ENCODE data around the gene DLG5.

The DLG5 gene

DNA sequence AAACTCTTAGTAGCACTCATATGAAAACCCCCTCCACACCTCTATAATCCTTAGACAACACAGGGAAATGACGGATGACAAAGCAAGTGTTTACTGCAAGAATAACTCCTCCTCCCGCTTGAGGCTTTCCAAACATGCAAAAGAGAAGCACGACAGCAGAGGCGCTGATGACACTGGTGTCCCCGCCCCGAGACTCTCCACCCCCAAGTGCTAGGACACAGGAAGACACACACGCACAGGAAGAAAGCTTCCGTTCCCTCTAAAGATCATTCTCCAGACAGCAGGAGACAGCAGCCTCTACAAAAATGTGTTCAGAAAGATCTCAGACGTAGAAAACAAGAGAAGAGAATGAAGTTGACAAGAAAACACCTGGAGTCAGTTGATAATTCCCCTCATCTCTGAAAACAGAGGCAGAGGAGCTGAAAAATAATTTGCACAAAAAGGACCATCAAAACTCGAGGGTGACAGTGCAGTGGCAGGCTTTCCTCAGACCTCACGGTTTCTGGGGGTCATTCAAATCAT lies 90.2 kb downstream of the DLG5 start:
- Histone ChIP-seq H3K9ac (ENCODE audit: low read length) (no peak overlapping the region), H3K4me1 (ENCODE audit: control insufficient read depth, insufficient read depth, low read length) (peaks cover 4% of the 10 kb centered on the region), H3K27me3 (replicated peaks; ENCODE audit: control insufficient read depth, insufficient read depth, low read length) (no peaks in the 10 kb centered on the region), H3K9me3 (ENCODE audit: control insufficient read depth, low read length) (no peaks in the 10 kb centered on the region), H3K36me3 (ENCODE audit: control insufficient read depth, insufficient read depth, low read length, severe bottlenecking) (peaks cover 72% of the 10 kb centered on the region), H3K4me3 (ENCODE audit: low read length) (no peak overlapping the region)
- no peak for DNase-seq (ENCODE audit: low read depth)

DNA sequence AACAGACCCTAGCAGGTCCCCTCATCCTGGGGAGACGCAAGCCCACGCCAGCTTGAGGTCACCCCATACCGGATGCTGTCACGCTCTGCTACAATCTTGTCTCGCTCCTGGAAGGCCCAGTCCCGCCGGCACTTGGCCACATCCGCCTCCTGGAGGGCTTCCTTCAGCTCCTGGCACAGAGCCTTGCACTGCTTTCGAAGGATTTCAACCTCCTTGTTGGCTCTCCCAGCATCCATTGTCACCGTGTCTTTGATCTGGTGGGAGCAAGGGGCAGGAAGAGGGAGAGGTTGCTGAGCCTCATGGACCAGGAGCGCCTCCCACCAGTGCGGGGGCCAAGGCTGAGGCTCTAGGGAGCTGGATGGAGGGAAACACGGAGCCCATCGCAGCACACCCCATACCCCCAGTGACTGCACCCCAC lies 90.9 kb downstream of the DLG5 start:
- H3K36me3 ChIP-seq (ENCODE audit: control insufficient read depth, insufficient read depth, low read length, severe bottlenecking) = peaks cover 72% of the 10 kb centered on the region

GRCh38 chr10:77834943-77835668 lies 91.4 kb downstream of the DLG5 start:
- Histone ChIP-seq H3K36me3 (ENCODE audit: control insufficient read depth, insufficient read depth, low read length, severe bottlenecking) (peaks cover 74% of the 10 kb centered on the region), H3K4me1 (ENCODE audit: control insufficient read depth, insufficient read depth, low read length) (peaks cover 4% of the 10 kb centered on the region), H3K9ac (ENCODE audit: low read length) (no peak overlapping the region), H3K4me3 (ENCODE audit: low read length) (no peak overlapping the region), H3K9me3 (ENCODE audit: control insufficient read depth, low read length) (no peaks in the 10 kb centered on the region), H3K27me3 (replicated peaks; ENCODE audit: control insufficient read depth, insufficient read depth, low read length) (no peaks in the 10 kb centered on the region)
- no peak for DNase-seq (ENCODE audit: low read depth)

More for the DNA sequence above, 90.9 kb downstream of the DLG5 start:
- Histone ChIP-seq H3K9me3 (ENCODE audit: control insufficient read depth, low read length) (no peaks in the 10 kb centered on the region), H3K4me1 (ENCODE audit: control insufficient read depth, insufficient read depth, low read length) (peaks cover 4% of the 10 kb centered on the region), H3K27me3 (replicated peaks; ENCODE audit: control insufficient read depth, insufficient read depth, low read length) (no peaks in the 10 kb centered on the region), H3K9ac (ENCODE audit: low read length) (no peak overlapping the region), H3K4me3 (ENCODE audit: low read length) (no peak overlapping the region)
- no peak for DNase-seq (ENCODE audit: low read depth)

DNA sequence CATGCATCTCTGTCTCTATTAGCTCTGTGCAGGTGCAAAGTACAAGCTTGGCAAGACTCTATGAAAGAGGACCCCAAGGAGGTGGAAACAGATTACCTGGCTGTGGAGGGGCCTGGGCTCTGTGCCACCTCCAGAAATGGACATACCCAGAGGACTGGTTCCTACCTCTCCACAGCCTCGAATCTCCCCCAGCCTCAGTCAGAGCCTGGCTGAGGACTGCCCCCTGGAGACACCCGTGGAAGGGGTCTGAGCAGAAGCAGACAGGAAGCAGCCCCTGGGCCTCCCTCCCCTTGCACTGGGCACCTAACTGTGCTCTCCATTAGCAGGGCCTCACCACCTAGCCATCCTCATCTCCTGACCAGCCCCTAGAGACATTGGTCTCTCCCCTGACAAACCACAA lies 92.0 kb downstream of the DLG5 start:
- Histone ChIP-seq H3K9me3 (ENCODE audit: control insufficient read depth, low read length) (no peaks in the 10 kb centered on the region), H3K27me3 (replicated peaks; ENCODE audit: control insufficient read depth, insufficient read depth, low read length) (no peaks in the 10 kb centered on the region), H3K9ac (ENCODE audit: low read length) (no peak overlapping the region), H3K4me1 (ENCODE audit: control insufficient read depth, insufficient read depth, low read length) (peaks cover 4% of the 10 kb centered on the region), H3K36me3 (ENCODE audit: control insufficient read depth, insufficient read depth, low read length, severe bottlenecking) (peaks cover 80% of the 10 kb centered on the region), H3K4me3 (ENCODE audit: low read length) (no peak overlapping the region)
- DNase-seq (ENCODE audit: low read depth) = no peak

DNA sequence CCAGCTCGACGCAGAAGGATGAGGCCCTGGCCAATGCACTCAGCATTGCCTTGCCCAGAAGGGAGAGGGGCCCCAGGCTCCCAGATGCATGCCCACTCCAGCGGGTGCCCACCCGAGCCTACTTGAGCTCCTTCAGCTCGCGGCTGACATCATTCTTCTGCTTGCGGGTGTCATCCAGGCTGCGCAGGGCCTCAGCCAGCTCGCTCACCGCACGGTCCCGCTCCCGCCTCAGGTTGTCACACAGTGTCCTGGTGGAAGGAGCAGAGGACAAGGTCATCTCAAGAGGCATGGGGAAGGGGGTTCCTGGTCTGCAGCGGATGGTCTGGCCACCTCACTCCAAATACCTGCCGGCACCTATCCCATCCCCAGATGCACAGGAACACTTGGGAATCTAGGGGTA lies 92.8 kb downstream of the DLG5 start:
- no peak overlapping the region for H3K9ac ChIP-seq (ENCODE audit: low read length)
- peaks cover 4% of the 10 kb centered on the region for H3K4me1 ChIP-seq (ENCODE audit: control insufficient read depth, insufficient read depth, low read length)
- H3K4me3 ChIP-seq (ENCODE audit: low read length) = no peak overlapping the region
- no peaks in the 10 kb centered on the region for H3K27me3 ChIP-seq (replicated peaks; ENCODE audit: control insufficient read depth, insufficient read depth, low read length)
- no peaks in the 10 kb centered on the region for H3K9me3 ChIP-seq (ENCODE audit: control insufficient read depth, low read length)
- peaks cover 87% of the 10 kb centered on the region for H3K36me3 ChIP-seq (ENCODE audit: control insufficient read depth, insufficient read depth, low read length, severe bottlenecking)
- no peak for DNase-seq (ENCODE audit: low read depth)

DNA sequence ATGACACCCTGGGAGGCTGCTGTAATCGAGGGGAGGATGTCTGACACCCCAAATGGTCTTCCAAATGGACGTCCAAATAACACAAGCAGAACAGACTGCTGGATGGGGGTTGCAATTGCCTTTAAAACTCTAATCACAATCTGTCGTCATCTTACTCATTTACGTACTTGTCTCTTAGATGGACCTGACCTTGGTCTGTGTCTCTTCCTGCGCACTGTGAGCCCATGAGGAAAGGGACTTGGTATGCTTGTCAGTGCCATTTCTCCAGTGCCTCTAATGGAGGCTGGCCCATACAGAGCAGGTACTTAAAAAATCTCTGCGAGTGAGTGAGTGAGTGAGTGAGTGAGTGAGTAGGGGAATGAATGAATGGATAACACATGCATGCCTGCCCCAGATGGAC lies 93.3 kb downstream of the DLG5 start:
- DNase-seq (ENCODE audit: low read depth) = no peak
- Histone ChIP-seq H3K27me3 (replicated peaks; ENCODE audit: control insufficient read depth, insufficient read depth, low read length) (no peaks in the 10 kb centered on the region), H3K9ac (ENCODE audit: low read length) (no peak overlapping the region), H3K4me3 (ENCODE audit: low read length) (no peak overlapping the region), H3K36me3 (ENCODE audit: control insufficient read depth, insufficient read depth, low read length, severe bottlenecking) (peaks cover 88% of the 10 kb centered on the region), H3K4me1 (ENCODE audit: control insufficient read depth, insufficient read depth, low read length) (peaks cover 4% of the 10 kb centered on the region), H3K9me3 (ENCODE audit: control insufficient read depth, low read length) (no peaks in the 10 kb centered on the region)

GRCh38 chr10:77832238-77832637 lies 94.3 kb downstream of the DLG5 start:
- H3K4me1 ChIP-seq (ENCODE audit: control insufficient read depth, insufficient read depth, low read length) = peaks cover 4% of the 10 kb centered on the region
- peaks cover 87% of the 10 kb centered on the region for H3K36me3 ChIP-seq (ENCODE audit: control insufficient read depth, insufficient read depth, low read length, severe bottlenecking)
- no peak for DNase-seq (ENCODE audit: low read depth)
- no peak overlapping the region for H3K9ac ChIP-seq (ENCODE audit: low read length)
- no peaks in the 10 kb centered on the region for H3K9me3 ChIP-seq (ENCODE audit: control insufficient read depth, low read length)
- H3K4me3 ChIP-seq (ENCODE audit: low read length) = no peak overlapping the region
- H3K27me3 ChIP-seq (replicated peaks; ENCODE audit: control insufficient read depth, insufficient read depth, low read length) = no peaks in the 10 kb centered on the region

DNA sequence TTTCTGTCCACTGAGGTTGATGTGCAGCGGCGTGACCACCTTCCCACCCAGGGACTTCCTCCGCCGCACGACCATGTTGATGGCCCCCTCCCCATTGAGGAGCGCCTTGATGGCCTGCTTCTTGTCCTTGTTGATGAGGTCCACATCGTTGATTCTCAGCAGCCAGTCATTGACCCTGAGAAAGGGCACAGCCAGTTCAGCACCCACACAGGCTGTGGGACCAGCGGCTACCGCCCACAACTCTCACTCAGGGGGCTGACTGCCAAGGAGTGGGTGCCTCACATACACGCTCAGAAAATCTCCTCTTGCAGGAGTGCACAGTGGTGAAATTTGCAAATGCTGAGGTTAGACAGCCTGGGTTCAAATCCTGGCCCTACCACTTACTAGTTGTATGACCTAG lies 97.2 kb downstream of the DLG5 start:
- H3K36me3 ChIP-seq (ENCODE audit: control insufficient read depth, insufficient read depth, low read length, severe bottlenecking) = peaks cover 78% of the 10 kb centered on the region
- H3K4me1 ChIP-seq (ENCODE audit: control insufficient read depth, insufficient read depth, low read length) = no peaks in the 10 kb centered on the region
- H3K9ac ChIP-seq (ENCODE audit: low read length) = no peak overlapping the region
- no peaks in the 10 kb centered on the region for H3K27me3 ChIP-seq (replicated peaks; ENCODE audit: control insufficient read depth, insufficient read depth, low read length)
- H3K4me3 ChIP-seq (ENCODE audit: low read length) = no peak overlapping the region
- no peak for DNase-seq (ENCODE audit: low read depth)
- no peaks in the 10 kb centered on the region for H3K9me3 ChIP-seq (ENCODE audit: control insufficient read depth, low read length)

- Histone ChIP-seq H3K27me3 (replicated peaks; ENCODE audit: control insufficient read depth, insufficient read depth, low read length) (no peaks in the 10 kb centered on the region), H3K4me3 (ENCODE audit: low read length) (no peak overlapping the region), H3K9ac (ENCODE audit: low read length) (no peak overlapping the region), H3K36me3 (ENCODE audit: control insufficient read depth, insufficient read depth, low read length, severe bottlenecking) (peaks cover 76% of the 10 kb centered on the region), H3K4me1 (ENCODE audit: control insufficient read depth, insufficient read depth, low read length) (no peaks in the 10 kb centered on the region), H3K9me3 (ENCODE audit: control insufficient read depth, low read length) (no peaks in the 10 kb centered on the region)
- DNase-seq (ENCODE audit: low read depth) = no peak
Observed at GRCh38 chr10:77828377-77828776, 98.2 kb downstream of the DLG5 start.

GRCh38 chr10:77827366-77827765 lies 99.2 kb downstream of the DLG5 start:
- Histone ChIP-seq H3K4me3 (ENCODE audit: low read length) (no peak overlapping the region), H3K27me3 (replicated peaks; ENCODE audit: control insufficient read depth, insufficient read depth, low read length) (no peaks in the 10 kb centered on the region), H3K36me3 (ENCODE audit: control insufficient read depth, insufficient read depth, low read length, severe bottlenecking) (peaks cover 66% of the 10 kb centered on the region), H3K4me1 (ENCODE audit: control insufficient read depth, insufficient read depth, low read length) (no peaks in the 10 kb centered on the region), H3K9me3 (ENCODE audit: control insufficient read depth, low read length) (no peaks in the 10 kb centered on the region), H3K9ac (ENCODE audit: low read length) (no peak overlapping the region)
- DNase-seq (ENCODE audit: low read depth) = no peak

GRCh38 chr10:77825965-77826364 lies 100.6 kb downstream of the DLG5 start:
- Histone ChIP-seq H3K36me3 (ENCODE audit: control insufficient read depth, insufficient read depth, low read length, severe bottlenecking) (peaks cover 64% of the 10 kb centered on the region), H3K4me1 (ENCODE audit: control insufficient read depth, insufficient read depth, low read length) (no peaks in the 10 kb centered on the region), H3K4me3 (ENCODE audit: low read length) (no peak overlapping the region), H3K9ac (ENCODE audit: low read length) (no peak overlapping the region), H3K27me3 (replicated peaks; ENCODE audit: control insufficient read depth, insufficient read depth, low read length) (no peaks in the 10 kb centered on the region), H3K9me3 (ENCODE audit: control insufficient read depth, low read length) (no peaks in the 10 kb centered on the region)
- no peak for DNase-seq (ENCODE audit: low read depth)

DNA sequence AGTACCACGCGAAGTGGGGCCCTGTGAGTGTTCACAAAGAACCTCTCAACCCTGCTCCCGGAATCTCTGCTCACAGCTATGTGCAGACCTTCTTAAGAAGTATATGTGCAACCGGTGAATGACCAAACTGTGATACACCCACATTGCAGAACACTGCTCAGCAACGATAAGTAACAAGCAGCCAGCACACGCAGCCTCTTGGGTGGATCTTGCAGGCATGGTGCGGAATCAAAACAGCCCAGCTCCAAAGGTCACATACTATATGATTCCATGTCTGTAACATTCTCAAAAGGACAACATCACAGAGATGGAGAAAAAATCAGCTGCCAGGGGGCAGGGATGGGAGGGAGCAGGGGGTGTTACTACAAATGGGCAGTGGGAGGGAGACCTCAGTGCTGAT lies 101.6 kb downstream of the DLG5 start:
- no peak for DNase-seq (ENCODE audit: low read depth)
- Histone ChIP-seq H3K4me3 (ENCODE audit: low read length) (no peak overlapping the region), H3K4me1 (ENCODE audit: control insufficient read depth, insufficient read depth, low read length) (no peaks in the 10 kb centered on the region), H3K9me3 (ENCODE audit: control insufficient read depth, low read length) (no peaks in the 10 kb centered on the region), H3K9ac (ENCODE audit: low read length) (no peak overlapping the region), H3K27me3 (replicated peaks; ENCODE audit: control insufficient read depth, insufficient read depth, low read length) (no peaks in the 10 kb centered on the region), H3K36me3 (ENCODE audit: control insufficient read depth, insufficient read depth, low read length, severe bottlenecking) (peaks cover 62% of the 10 kb centered on the region)

Data from adipocyte (in vitro differentiated cells).